ENCODE results near the gene STIM2.

Gene STIM2

DNA sequence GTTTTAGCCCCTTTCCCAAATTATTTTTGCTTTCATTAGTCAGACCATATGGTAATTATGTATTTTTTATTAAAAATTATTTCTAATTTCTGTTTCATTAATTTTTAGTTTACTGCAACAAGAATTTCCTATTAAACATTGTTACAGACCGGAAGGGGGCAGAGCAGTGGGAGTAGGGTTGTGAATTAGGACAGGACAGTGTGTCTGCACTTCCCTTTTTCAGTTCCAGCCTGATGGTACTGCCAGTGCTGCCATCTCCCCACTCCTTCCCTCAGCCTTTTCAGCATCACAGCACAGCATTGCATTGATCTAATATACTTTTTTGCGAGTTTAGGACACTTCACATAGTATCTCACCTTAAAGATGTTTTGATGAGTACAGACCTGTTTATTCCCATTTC, 76.5 kb downstream of the STIM2 start:
- Mint-ChIP-seq H3K4me3 (no peak overlapping the region), H3K27ac (no peak overlapping the region), H3K9me3 (no peaks in the 10 kb centered on the region), H3K36me3 (no peaks in the 10 kb centered on the region), H3K4me1 (peaks cover 65% of the 10 kb centered on the region)
- ATAC-seq (no peak), DNase-seq (ENCODE audit: low spot score in 2 of 2) (no peak)

DNA sequence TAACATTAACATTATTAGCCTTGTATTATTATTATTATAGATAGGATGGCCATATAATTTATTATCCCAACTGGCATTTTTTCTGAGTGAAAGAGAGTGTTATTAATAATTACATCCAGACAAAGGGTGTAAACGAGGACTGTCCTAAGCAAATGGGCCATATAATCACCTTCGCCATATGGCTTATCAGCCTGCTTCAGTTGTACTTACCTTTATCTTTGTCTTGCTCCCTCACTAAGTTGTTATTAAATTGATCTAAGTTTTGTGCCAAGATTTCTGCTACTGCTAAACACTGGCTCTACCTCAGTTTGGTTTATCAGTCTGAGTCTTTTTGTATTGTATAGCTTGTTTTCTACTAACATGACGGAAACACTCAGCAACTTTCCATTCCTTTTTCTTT, 76.9 kb downstream of the STIM2 start:
- H3K36me3 Mint-ChIP-seq, result no peaks in the 10 kb centered on the region
- no peak overlapping the region for H3K4me3 Mint-ChIP-seq
- H3K9me3 Mint-ChIP-seq, result no peaks in the 10 kb centered on the region
- no peak overlapping the region for H3K27ac Mint-ChIP-seq
- peaks cover 68% of the 10 kb centered on the region for H3K4me1 Mint-ChIP-seq
- no peak for DNase-seq (ENCODE audit: low spot score in 2 of 2)
- ATAC-seq, result no peak

DNA sequence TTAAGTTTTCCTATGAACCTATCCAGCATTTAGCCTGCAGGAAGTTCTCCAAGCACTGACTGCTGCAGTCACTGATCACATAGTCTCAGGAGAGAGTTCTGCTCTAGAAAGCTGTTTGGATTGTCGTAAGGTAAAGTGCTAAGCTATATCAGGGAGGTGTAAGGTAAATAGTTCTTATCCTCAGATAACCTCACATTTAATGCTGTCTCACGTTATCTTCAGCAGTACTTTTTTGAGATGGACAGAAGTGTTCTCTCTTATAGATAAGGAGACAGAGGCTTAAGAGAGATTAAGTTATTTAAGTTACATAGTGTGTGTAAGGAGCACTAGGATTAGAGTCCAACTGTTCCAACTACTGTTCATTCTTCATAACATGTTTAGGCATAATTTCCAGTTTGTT, 77.9 kb downstream of the STIM2 start:
- Mint-ChIP-seq H3K9me3 (no peaks in the 10 kb centered on the region), H3K4me3 (no peak overlapping the region), H3K36me3 (no peaks in the 10 kb centered on the region), H3K27ac (no peak overlapping the region), H3K4me1 (peaks cover 67% of the 10 kb centered on the region)
- ATAC-seq, result no peak
- DNase-seq (ENCODE audit: low spot score in 2 of 2), result no peak

GRCh38 chr4:26941951-26942350, 81.3 kb downstream of the STIM2 start:
- Mint-ChIP-seq H3K9me3 (no peaks in the 10 kb centered on the region), H3K4me3 (no peak overlapping the region), H3K4me1 (peaks cover 64% of the 10 kb centered on the region), H3K27ac (no peak overlapping the region), H3K36me3 (no peaks in the 10 kb centered on the region)
- no peak for ATAC-seq
- no peak for DNase-seq (ENCODE audit: low spot score in 2 of 2)

DNA sequence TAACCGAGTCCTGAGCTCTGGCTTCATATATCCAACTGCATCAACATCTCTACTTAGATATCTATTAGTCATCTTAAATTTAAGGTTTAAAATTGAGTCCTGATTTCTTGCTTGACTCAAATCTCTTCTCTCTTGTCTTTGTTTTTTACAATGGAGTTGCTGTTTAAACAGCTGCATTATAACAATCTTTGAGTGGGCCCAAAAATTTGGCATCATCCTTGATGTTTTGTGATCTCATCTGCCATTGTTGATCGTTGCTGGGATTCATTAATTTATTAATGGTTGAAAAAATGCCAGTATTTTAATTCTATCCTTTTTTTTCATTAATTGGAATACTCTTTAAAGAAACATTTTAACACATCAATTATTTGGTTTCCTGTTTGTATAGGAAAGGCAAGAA, 82.2 kb downstream of the STIM2 start:
- ATAC-seq (no peak), DNase-seq (ENCODE audit: low spot score in 2 of 2) (no peak)
- Mint-ChIP-seq H3K9me3 (no peaks in the 10 kb centered on the region), H3K4me3 (no peak overlapping the region), H3K4me1 (peaks cover 56% of the 10 kb centered on the region), H3K27ac (no peak overlapping the region), H3K36me3 (no peaks in the 10 kb centered on the region)

- ATAC-seq (no peak), DNase-seq (ENCODE audit: low spot score in 2 of 2) (no peak)
- Mint-ChIP-seq H3K4me1 (peaks cover 56% of the 10 kb centered on the region), H3K27ac (no peak overlapping the region), H3K36me3 (no peaks in the 10 kb centered on the region), H3K4me3 (no peak overlapping the region), H3K9me3 (no peaks in the 10 kb centered on the region)
Measured at GRCh38 chr4:26943391-26943790, 82.8 kb downstream of the STIM2 start.

- no peak for DNase-seq (ENCODE audit: low spot score in 2 of 2)
Measured at GRCh38 chr4:26945794-26946193, 85.2 kb downstream of the STIM2 start.

DNA sequence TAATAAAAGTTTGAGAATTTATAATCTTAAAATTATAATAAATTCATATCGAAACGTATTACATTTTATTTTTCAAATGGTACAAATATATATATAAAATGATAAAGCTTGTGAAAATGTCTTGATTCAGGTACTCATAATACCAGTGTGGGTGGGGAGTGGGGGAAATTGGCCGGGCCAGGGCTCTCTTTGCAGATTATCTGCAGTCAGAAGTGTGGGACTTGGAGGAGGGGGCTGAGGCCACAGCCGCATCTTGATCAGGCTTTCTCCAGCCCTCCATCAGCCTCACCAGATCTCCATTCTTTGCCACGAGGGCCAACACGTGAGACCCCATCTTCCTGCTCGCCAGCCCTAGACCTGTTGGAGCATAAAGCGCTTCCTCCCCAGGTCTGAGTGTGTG, 86.7 kb downstream of the STIM2 start:
- ATAC-seq (no peak), DNase-seq (ENCODE audit: low spot score in 2 of 2) (no peak)
- Mint-ChIP-seq H3K9me3 (no peaks in the 10 kb centered on the region), H3K4me3 (no peak overlapping the region), H3K4me1 (peaks cover 33% of the 10 kb centered on the region), H3K36me3 (no peaks in the 10 kb centered on the region), H3K27ac (no peak overlapping the region)

More at GRCh38 chr4:26945794-26946193, 85.2 kb downstream of the STIM2 start:
- Mint-ChIP-seq H3K4me1 (peaks cover 37% of the 10 kb centered on the region), H3K9me3 (no peaks in the 10 kb centered on the region), H3K27ac (no peak overlapping the region), H3K36me3 (no peaks in the 10 kb centered on the region), H3K4me3 (no peak overlapping the region)
- no peak for ATAC-seq

DNA sequence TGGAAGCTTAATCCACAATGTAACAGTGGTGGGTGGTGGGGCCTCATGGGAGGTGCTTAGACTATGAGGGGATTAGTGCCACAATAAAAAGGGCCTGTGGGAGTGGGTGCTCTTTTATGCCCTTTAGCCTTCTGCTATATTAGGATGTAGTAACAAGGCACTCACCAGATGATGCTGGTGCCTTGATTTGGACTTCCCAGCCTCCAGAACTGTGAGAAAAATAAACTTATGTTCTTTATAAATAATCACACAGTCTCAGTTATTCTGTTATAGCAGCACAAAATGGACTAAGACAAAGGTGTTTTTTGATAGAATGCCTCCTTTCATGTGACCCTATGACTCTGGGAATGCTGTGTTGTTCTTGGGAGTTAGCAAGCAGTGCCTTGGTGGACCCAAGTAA, 89.8 kb downstream of the STIM2 start:
- DNase-seq (ENCODE audit: low spot score in 2 of 2) (no peak), ATAC-seq (no peak)
- Mint-ChIP-seq H3K36me3 (no peaks in the 10 kb centered on the region), H3K27ac (no peak overlapping the region), H3K4me3 (no peak overlapping the region), H3K4me1 (peaks cover 25% of the 10 kb centered on the region), H3K9me3 (no peaks in the 10 kb centered on the region)

- Mint-ChIP-seq H3K36me3 (no peaks in the 10 kb centered on the region), H3K4me3 (no peak overlapping the region)
Measured at GRCh38 chr4:26952891-26953290, 92.2 kb downstream of the STIM2 start.

DNA sequence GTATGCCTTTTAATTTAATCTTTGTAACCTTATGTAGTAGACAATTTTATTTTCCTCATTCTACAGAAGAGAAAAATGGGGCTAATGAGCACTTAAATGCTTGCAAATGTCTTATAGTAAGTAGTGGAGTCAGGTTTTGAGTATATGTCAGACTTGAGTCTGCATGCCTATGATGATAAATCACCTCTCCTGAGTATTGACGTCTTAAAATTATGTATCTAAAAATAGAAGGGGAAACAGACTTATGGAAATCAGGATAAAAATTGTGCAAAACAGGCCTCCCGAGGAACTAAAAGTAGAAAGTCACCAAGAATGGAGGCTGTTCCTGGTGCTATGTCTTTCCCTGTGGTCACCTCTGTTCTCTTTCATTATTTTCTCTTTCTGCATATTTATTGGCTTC, 92.7 kb downstream of the STIM2 start:
- no peak for ATAC-seq
- peaks cover 16% of the 10 kb centered on the region for H3K4me1 Mint-ChIP-seq
- no peak for DNase-seq (ENCODE audit: low spot score in 2 of 2)
- no peak overlapping the region for H3K4me3 Mint-ChIP-seq
- H3K36me3 Mint-ChIP-seq, result peaks cover 4% of the 10 kb centered on the region
- no peaks in the 10 kb centered on the region for H3K9me3 Mint-ChIP-seq
- H3K27ac Mint-ChIP-seq, result no peak overlapping the region

More at GRCh38 chr4:26952891-26953290, 92.2 kb downstream of the STIM2 start:
- Mint-ChIP-seq H3K9me3 (no peaks in the 10 kb centered on the region), H3K4me1 (peaks cover 15% of the 10 kb centered on the region), H3K27ac (no peak overlapping the region)
- ATAC-seq, result no peak
- no peak for DNase-seq (ENCODE audit: low spot score in 2 of 2)

GRCh38 chr4:26953770-26954423, 93.3 kb downstream of the STIM2 start:
- no peaks in the 10 kb centered on the region for H3K9me3 Mint-ChIP-seq
- ATAC-seq, result no peak
- peaks cover 21% of the 10 kb centered on the region for H3K4me1 Mint-ChIP-seq
- H3K36me3 Mint-ChIP-seq, result peaks cover 10% of the 10 kb centered on the region
- no peak for DNase-seq (ENCODE audit: low spot score in 2 of 2)
- no peak overlapping the region for H3K27ac Mint-ChIP-seq
- H3K4me3 Mint-ChIP-seq, result no peak overlapping the region

DNA sequence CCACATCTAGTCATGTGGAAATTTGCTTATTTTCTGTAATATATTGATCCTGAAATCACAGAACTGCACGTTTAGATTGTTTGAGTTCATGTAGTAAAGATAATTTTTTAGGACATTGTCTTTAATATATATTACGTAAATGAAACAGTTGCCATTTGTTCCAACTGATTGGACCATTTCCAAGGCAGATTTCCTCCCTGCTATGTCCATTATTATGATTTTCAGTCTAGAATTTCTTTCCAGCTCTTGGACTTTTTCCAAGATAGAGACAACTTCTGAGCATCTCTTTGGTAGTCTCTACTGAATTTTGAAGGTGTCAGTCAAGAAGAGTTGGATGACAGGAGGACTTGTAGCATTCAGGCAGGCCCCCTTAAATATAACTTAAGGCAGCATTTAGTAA, 94.6 kb downstream of the STIM2 start:
- no peaks in the 10 kb centered on the region for H3K9me3 Mint-ChIP-seq
- H3K4me1 Mint-ChIP-seq, result peaks cover 31% of the 10 kb centered on the region
- DNase-seq (ENCODE audit: low spot score in 2 of 2), result no peak
- H3K4me3 Mint-ChIP-seq, result no peak overlapping the region
- no peak overlapping the region for H3K27ac Mint-ChIP-seq
- H3K36me3 Mint-ChIP-seq, result peaks cover 21% of the 10 kb centered on the region
- no peak for ATAC-seq

DNA sequence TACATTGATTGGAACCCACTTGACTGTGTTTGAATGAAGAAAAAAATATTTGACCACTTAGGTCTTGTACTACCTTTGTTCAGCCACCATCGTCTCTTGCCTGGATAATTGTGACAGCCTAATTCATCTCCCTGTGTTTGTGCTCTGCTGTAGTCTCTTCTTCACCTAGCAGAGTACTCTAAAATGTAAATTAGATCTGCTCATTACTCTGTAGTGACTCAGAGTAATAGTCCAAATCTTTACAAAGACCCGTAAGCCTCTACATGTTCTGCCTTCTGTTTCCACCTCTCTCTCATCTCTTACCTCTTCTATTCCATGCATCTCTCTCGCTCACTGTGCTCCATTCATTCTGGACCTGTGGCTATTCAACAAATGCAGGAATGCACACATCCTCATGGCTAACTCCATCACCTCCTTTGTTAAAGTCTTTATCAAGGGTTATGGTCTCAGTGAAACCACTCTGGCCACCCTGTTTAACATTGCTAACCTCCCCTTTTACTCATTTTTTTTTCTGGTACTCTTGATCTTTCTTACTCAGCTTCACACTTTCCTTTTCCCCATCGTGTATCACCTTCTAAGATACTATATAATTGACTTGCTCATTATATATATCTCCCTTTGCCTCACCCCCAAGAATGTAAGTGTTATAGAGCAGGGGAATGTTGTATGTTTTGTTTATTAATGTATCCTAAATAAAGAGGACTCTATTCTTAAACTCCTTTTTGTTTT, 98.4 kb downstream of the STIM2 start:
- peak; percentile 98 for ATAC-seq
- DNase-seq (ENCODE audit: low spot score in 2 of 2), result peak in 1 of 2 donors; percentile 57
- Mint-ChIP-seq H3K4me3 (no peak overlapping the region), H3K4me1 (peaks cover 24% of the 10 kb centered on the region), H3K36me3 (peaks cover 21% of the 10 kb centered on the region), H3K27ac (no peak overlapping the region), H3K9me3 (no peaks in the 10 kb centered on the region)

- ATAC-seq, result no peak
- no peak for DNase-seq (ENCODE audit: low spot score in 2 of 2)
- Mint-ChIP-seq H3K4me1 (peaks cover 27% of the 10 kb centered on the region), H3K36me3 (peaks cover 21% of the 10 kb centered on the region), H3K9me3 (no peaks in the 10 kb centered on the region), H3K4me3 (no peak overlapping the region), H3K27ac (no peak overlapping the region)
Measured at GRCh38 chr4:26959654-26960047, 99.0 kb downstream of the STIM2 start.

DNA sequence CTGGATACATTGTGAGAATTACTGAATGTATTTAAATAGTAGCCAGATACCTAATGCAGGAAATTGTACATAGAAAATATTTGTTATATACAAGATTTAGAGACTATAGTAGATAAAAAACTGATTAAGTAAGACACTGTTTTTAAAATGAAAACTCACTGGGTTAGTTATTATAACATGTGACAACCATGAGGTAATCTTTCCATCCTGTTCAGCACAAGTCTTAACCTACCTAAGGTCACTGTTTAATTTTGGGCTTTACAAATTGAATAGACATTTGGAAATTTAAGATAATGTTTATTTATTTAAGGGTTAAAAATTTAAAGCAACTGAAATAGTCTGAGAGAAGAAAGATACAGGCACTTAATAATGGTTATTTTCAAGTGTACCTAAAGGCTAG, 102.1 kb downstream of the STIM2 start:
- H3K36me3 Mint-ChIP-seq, result peaks cover 21% of the 10 kb centered on the region
- no peak overlapping the region for H3K4me3 Mint-ChIP-seq
- peaks cover 33% of the 10 kb centered on the region for H3K4me1 Mint-ChIP-seq
- no peaks in the 10 kb centered on the region for H3K9me3 Mint-ChIP-seq
- DNase-seq (ENCODE audit: low spot score in 2 of 2) (no peak), ATAC-seq (no peak)
- H3K27ac Mint-ChIP-seq, result no peak overlapping the region
